GM12878 (cell line): Measurements from ENCODE around the gene MATN1. TPM values are rescaled to one million over a fixed set of nuclear protein-coding genes. Genes with fewer than 3 reads are reported as not detected.

Experiments
- ATAC-seq: fragments of 200-7000 bp; cut with Tn5 transposase; 3 replicates; pipeline ENCODE4 v1.9.1; 2020; ENCODE audit warnings: mild to moderate bottlenecking, moderate library complexity
- BruUV-seq: library from RNA; stranded (reverse); fragments of 400-500 nt; replicated peaks from 2 replicates; lab custom pipeline; 2021; lab: Mats Ljungman, UMichigan
- CTCF ChIA-PET: fragments of 300-600 bp; sonication (Branson Sonifier 250); formaldehyde crosslinking; extraction: SDS; loops from one replicate; lab custom pipeline; 2021; ENCODE audit warnings: inconsistent platforms; lab: Yijun Ruan, JAX
- POLR2A ChIA-PET: fragments of 350-600 bp; formaldehyde crosslinking; extraction: SDS; loops from one replicate; lab custom pipeline; 2021; ENCODE audit warnings: inconsistent platforms; lab: Charles Lee
- RAD21 ChIA-PET: fragments of 300-600 bp; sonication (Branson Sonifier 250); formaldehyde crosslinking; loops from one replicate; lab custom pipeline; 2023; ENCODE audit warnings: antibody characterized with exemption; ENCODE audit not compliant: unreplicated experiment; lab: Charles Lee
- SMC1A ChIA-PET: fragments of 300-600 bp; sonication (Branson Sonifier 250); formaldehyde crosslinking; loops from one replicate; lab custom pipeline; 2023; ENCODE audit not compliant: unreplicated experiment, uncharacterized antibody; lab: Charles Lee
- DNase-seq: peaks from one replicate; pipeline ENCODE4 v3.0.0-alpha.2; 2011; ENCODE audit warnings: low read depth, low spot score
- FAIRE-seq: peaks from 3 replicates; lab custom pipeline; 2011; peaks lifted over from hg19 to GRCh38; lab: Jason Lieb, UNC
- H2AFZ ChIP-seq: 2 replicates; pipeline ENCODE4 v1.6.0; 2011; ENCODE audit warnings: low read depth, low read length, control low read depth; ENCODE audit not compliant: control insufficient read depth
- H3K27ac ChIP-seq: 2 replicates; pipeline ENCODE4 v1.5.1; 2011; ENCODE audit warnings: control low read depth; ENCODE audit not compliant: control insufficient read depth, insufficient read depth
- H3K27me3 ChIP-seq, 2 experiments: replicated peaks in 1 of 2; 2 replicates each; pipeline versions ENCODE4 v1.6.0 to v1.6.1; 2011; ENCODE audit warnings: low read length in 1 of 2; ENCODE audit not compliant: control insufficient read depth in 2 of 2, insufficient read depth in 2 of 2
- H3K36me3 ChIP-seq, 2 experiments: 2 replicates each; pipeline ENCODE4 v1.5.1; 2011; ENCODE audit warnings: low read length in 1 of 2; ENCODE audit not compliant: control insufficient read depth in 2 of 2, insufficient read depth in 2 of 2
- H3K4me1 ChIP-seq: 2 replicates; pipeline ENCODE4 v1.6.1; 2011; ENCODE audit warnings: mild to moderate bottlenecking, low read length, moderate library complexity, mixed read lengths; ENCODE audit not compliant: control insufficient read depth, insufficient read depth
- H3K4me2 ChIP-seq: 2 replicates; pipeline ENCODE4 v1.6.0; 2011; ENCODE audit warnings: control low read depth; ENCODE audit not compliant: control insufficient read depth, insufficient read depth
- H3K4me3 ChIP-seq: fragments of 200-600 bp; sonication (generic); 2 replicates; pipeline ENCODE4 v1.5.1; 2016
- H3K79me2 ChIP-seq: 2 replicates; pipeline ENCODE4 v1.6.0; 2011; ENCODE audit warnings: low read length; ENCODE audit not compliant: control insufficient read depth, insufficient read depth
- H3K9ac ChIP-seq: 2 replicates; pipeline ENCODE4 v1.8.0; 2011; ENCODE audit warnings: low read length, control low read depth, mixed read lengths; ENCODE audit not compliant: control insufficient read depth, insufficient read depth
- H3K9me3 ChIP-seq: replicated peaks from 3 replicates; pipeline ENCODE4 v1.5.1; 2011; ENCODE audit warnings: mild to moderate bottlenecking, low read length; ENCODE audit not compliant: control insufficient read depth, insufficient read depth
- H4K20me1 ChIP-seq: 2 replicates; pipeline ENCODE4 v1.6.0; 2011; ENCODE audit not compliant: control insufficient read depth, insufficient read depth
- ASH2L ChIP-seq: fragments of 300-600, 200-600 bp; sonication (generic); IDR thresholded peaks from 2 replicates; pipeline ENCODE4 v1.6.1; 2017; ENCODE audit warnings: low read depth, mild to moderate bottlenecking, borderline replicate concordance
- BCLAF1 ChIP-seq: fragments of 450-650 bp; IDR thresholded peaks from 2 replicates; pipeline ENCODE4 v1.6.1; 2017; ENCODE audit warnings: antibody characterized with exemption, mild to moderate bottlenecking, moderate library complexity
- BHLHE40 ChIP-seq, 2 experiments: fragments of 450-650 bp in 1 of 2; IDR thresholded peaks; 2 replicates each; pipeline ENCODE4 v1.6.1; 2011 to 2017; ENCODE audit warnings: low read depth in 2 of 2, borderline replicate concordance in 1 of 2, improper control_type of control experiment in 1 of 2, low read length in 1 of 2, mild to moderate bottlenecking in 1 of 2
- FOXK2 ChIP-seq: fragments of 450-650 bp; IDR thresholded peaks from 2 replicates; pipeline ENCODE4 v1.6.1; 2017; ENCODE audit warnings: mild to moderate bottlenecking, moderate library complexity
- GABPA ChIP-seq: IDR thresholded peaks from 2 replicates; pipeline ENCODE4 v1.6.1; 2014; ENCODE audit warnings: antibody characterized with exemption, low read depth, mild to moderate bottlenecking, inconsistent platforms
- IKZF2 ChIP-seq, 2 experiments: fragments of 450-650 bp; IDR thresholded peaks; 2 replicates each; pipeline ENCODE4 v1.6.1; 2017; ENCODE audit warnings: mild to moderate bottlenecking in 2 of 2, moderate library complexity in 2 of 2
- NFXL1 ChIP-seq: fragments of 450-650 bp; IDR thresholded peaks from 2 replicates; pipeline ENCODE4 v1.6.1; 2017; ENCODE audit warnings: antibody characterized with exemption, mild to moderate bottlenecking, borderline replicate concordance
- POLR2AphosphoS2 ChIP-seq: IDR thresholded peaks from 2 replicates; pipeline ENCODE4 v1.6.1; 2011; ENCODE audit warnings: low read depth, mild to moderate bottlenecking, low read length, improper control_type of control experiment, moderate library complexity
- RB1 ChIP-seq: fragments of 450-650 bp; formaldehyde crosslinking; IDR thresholded peaks from 2 replicates; pipeline ENCODE4 v1.6.1; 2017; ENCODE audit warnings: mild to moderate bottlenecking, borderline replicate concordance
- SRF ChIP-seq, 2 experiments: IDR thresholded peaks; 2 replicates each; pipeline ENCODE4 v1.6.1; 2011; ENCODE audit warnings: low read depth in 2 of 2, low read length in 2 of 2, mild to moderate bottlenecking in 1 of 2, moderate library complexity in 1 of 2
- in situ Hi-C: fragments of 300-500 bp; cut with MboI; formaldehyde crosslinking; loops from 9 replicates; pipeline ENCODE4 v1.14.3; 2018; ENCODE audit warnings: mixed read lengths
- intact Hi-C: fragments of 100-400 bp; cut with micrococcal nuclease; formaldehyde crosslinking; loops from one replicate; pipeline ENCODE4 v1.14.2; 2022; ENCODE audit not compliant: unreplicated experiment
- polyA plus RNA-seq, 11 experiments: library from polyadenylated mRNA; depleted of rRNA in 4 of 11; unstranded in 6 of 11; stranded (reverse) in 5 of 11; fragments of >200 nt; fragmentation: Nextera tagmentation in 4 of 11; fragmentation: Illumina TruSeq in 1 of 11; extraction: Ambion mirVana in 4 of 11; extraction: Trizol in 1 of 11; gene quantifications; 1 replicate in 1 of 11; 2 replicates in 10 of 11; pipeline versions ENCODE4 v1.2.1 to v1.2.3, GENCODE V29; 2011 to 2016; ENCODE audit warnings: inconsistent platforms in 2 of 11, missing spikeins in 2 of 11, low read depth in 1 of 11
- total RNA-seq, 4 experiments: library from RNA; depleted of rRNA in 3 of 4; stranded (reverse); fragments of >200 nt in 3 of 4; fragmentation: Illumina TruSeq in 1 of 4; extraction: Trizol in 1 of 4; gene quantifications; 2 replicates each; pipeline versions ENCODE4 v1.2.1 to v1.2.3, GENCODE V29; 2013 to 2021
- TF ChIP-seq, protein P1 (sequence below): fragments of 450-650 bp; IDR thresholded peaks from 2 replicates; pipeline ENCODE4 v1.6.1; 2017; ENCODE audit warnings: borderline replicate concordance
- TF ChIP-seq, protein P2 (sequence below): fragments of 450-650 bp; IDR thresholded peaks from 2 replicates; pipeline ENCODE4 v1.6.1; 2018; ENCODE audit warnings: borderline replicate concordance, mild to moderate bottlenecking; ENCODE audit not compliant: partially characterized antibody
- TF ChIP-seq, protein P3 (sequence below): fragments of 450-650 bp; IDR thresholded peaks from 2 replicates; pipeline ENCODE4 v1.6.1; 2018; ENCODE audit warnings: mild to moderate bottlenecking, low read depth, moderate library complexity; ENCODE audit not compliant: partially characterized antibody
- TF ChIP-seq, protein P4 (sequence below): fragments of 450-650 bp; IDR thresholded peaks from 2 replicates; pipeline ENCODE4 v1.6.1; 2014; ENCODE audit warnings: mild to moderate bottlenecking

Gene MATN1
- total and polyA plus RNA-seq, 10 of the 15 experiments (the other 5 are each of a cell fraction or from before 2014, with no cell fraction given), result 0.04 to 0.50 (median 0.10) TPM; not detected in 1

DNA sequence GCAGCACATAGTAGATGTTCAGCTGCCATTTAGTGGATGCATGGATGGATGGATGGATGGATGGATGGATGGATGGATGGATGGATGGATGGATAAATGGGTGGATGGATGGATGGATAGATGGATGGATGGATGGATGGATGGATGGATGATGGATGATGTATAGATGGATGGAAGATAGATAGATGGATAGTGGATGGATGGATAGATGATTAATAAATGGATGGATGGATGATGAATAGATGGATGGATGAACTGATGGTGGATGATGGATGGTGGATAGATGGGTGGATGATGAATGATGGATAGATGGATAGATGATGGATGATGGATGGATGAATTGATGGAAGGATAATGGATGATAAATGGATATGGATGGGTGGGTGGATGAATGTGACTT is 20.6 kb downstream of the MATN1 start:
- ChIA-PET RAD21 (no interaction called here), CTCF (no interaction called here), POLR2A (no interaction called here), SMC1A (no interaction called here)
- Histone ChIP-seq H3K9me3 (no peaks in the 10 kb centered on the region), H3K27me3 (peaks cover 0 to 3% of the 10 kb centered on the region in 2 experiments; a peak in 2 of 4 replicates), H3K4me1 (no peaks in the 10 kb centered on the region; the same call in 1 of the 2 replicates), H4K20me1 (no peaks in the 10 kb centered on the region), H3K9ac (no peak overlapping the region), H3K79me2 (no peaks in the 10 kb centered on the region), H2AFZ (no peak overlapping the region), H3K4me2 (no peak overlapping the region), H3K36me3 (no peaks in the 10 kb centered on the region), H3K27ac (no peak overlapping the region), H3K4me3 (no peak overlapping the region)
- DNase-seq (no peak), ATAC-seq (no peak), FAIRE-seq (no peak)
- in situ Hi-C loops (no loop called here), intact Hi-C loops (no loop called here)
- BruUV-seq, result no TSS peak
- TF ChIP-seq, protein P1, sequence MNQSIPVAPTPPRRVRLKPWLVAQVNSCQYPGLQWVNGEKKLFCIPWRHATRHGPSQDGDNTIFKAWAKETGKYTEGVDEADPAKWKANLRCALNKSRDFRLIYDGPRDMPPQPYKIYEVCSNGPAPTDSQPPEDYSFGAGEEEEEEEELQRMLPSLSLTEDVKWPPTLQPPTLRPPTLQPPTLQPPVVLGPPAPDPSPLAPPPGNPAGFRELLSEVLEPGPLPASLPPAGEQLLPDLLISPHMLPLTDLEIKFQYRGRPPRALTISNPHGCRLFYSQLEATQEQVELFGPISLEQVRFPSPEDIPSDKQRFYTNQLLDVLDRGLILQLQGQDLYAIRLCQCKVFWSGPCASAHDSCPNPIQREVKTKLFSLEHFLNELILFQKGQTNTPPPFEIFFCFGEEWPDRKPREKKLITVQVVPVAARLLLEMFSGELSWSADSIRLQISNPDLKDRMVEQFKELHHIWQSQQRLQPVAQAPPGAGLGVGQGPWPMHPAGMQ, result no peak
- TF ChIP-seq, protein P2, sequence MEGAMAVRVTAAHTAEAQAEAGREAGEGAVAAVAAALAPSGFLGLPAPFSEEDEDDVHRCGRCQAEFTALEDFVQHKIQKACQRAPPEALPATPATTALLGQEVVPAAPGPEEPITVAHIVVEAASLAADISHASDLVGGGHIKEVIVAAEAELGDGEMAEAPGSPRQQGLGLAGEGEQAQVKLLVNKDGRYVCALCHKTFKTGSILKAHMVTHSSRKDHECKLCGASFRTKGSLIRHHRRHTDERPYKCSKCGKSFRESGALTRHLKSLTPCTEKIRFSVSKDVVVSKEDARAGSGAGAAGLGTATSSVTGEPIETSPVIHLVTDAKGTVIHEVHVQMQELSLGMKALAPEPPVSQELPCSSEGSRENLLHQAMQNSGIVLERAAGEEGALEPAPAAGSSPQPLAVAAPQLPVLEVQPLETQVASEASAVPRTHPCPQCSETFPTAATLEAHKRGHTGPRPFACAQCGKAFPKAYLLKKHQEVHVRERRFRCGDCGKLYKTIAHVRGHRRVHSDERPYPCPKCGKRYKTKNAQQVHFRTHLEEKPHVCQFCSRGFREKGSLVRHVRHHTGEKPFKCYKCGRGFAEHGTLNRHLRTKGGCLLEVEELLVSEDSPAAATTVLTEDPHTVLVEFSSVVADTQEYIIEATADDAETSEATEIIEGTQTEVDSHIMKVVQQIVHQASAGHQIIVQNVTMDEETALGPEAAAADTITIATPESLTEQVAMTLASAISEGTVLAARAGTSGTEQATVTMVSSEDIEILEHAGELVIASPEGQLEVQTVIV, result no peak
- TF ChIP-seq RB1 (no peak), ASH2L (no peak), IKZF2 (IDR thresholded peaks at IDR 0.05) (no peak), SRF (IDR thresholded peaks at IDR 0.05; ENCODE audit: low read depth in 2 of 2, low read length in 2 of 2) (no peak), BCLAF1 (no peak), GABPA (no peak), FOXK2 (no peak), POLR2AphosphoS2 (no peak), BHLHE40 (IDR thresholded peaks at IDR 0.05; ENCODE audit: borderline replicate concordance in 1 of 2, low read depth in 2 of 2, low read length in 1 of 2) (no peak), NFXL1 (no peak)
- TF ChIP-seq, protein P3, sequence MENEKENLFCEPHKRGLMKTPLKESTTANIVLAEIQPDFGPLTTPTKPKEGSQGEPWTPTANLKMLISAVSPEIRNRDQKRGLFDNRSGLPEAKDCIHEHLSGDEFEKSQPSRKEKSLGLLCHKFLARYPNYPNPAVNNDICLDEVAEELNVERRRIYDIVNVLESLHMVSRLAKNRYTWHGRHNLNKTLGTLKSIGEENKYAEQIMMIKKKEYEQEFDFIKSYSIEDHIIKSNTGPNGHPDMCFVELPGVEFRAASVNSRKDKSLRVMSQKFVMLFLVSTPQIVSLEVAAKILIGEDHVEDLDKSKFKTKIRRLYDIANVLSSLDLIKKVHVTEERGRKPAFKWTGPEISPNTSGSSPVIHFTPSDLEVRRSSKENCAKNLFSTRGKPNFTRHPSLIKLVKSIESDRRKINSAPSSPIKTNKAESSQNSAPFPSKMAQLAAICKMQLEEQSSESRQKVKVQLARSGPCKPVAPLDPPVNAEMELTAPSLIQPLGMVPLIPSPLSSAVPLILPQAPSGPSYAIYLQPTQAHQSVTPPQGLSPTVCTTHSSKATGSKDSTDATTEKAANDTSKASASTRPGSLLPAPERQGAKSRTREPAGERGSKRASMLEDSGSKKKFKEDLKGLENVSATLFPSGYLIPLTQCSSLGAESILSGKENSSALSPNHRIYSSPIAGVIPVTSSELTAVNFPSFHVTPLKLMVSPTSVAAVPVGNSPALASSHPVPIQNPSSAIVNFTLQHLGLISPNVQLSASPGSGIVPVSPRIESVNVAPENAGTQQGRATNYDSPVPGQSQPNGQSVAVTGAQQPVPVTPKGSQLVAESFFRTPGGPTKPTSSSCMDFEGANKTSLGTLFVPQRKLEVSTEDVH, result no peak
- TF ChIP-seq, protein P4, sequence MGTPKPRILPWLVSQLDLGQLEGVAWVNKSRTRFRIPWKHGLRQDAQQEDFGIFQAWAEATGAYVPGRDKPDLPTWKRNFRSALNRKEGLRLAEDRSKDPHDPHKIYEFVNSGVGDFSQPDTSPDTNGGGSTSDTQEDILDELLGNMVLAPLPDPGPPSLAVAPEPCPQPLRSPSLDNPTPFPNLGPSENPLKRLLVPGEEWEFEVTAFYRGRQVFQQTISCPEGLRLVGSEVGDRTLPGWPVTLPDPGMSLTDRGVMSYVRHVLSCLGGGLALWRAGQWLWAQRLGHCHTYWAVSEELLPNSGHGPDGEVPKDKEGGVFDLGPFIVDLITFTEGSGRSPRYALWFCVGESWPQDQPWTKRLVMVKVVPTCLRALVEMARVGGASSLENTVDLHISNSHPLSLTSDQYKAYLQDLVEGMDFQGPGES, result no peak
